DND-41 (cell line): Measurements from ENCODE around the gene SMC1B.

ENCODE experiments used
- ATAC-seq: fragments of 200-7000 bp; cut with Tn5 transposase; 3 replicates; pipeline ENCODE4 v1.9.1; 2021; ENCODE audit warnings: low read depth; ENCODE audit not compliant: insufficient read depth
- DNase-seq: peaks from one replicate; pipeline ENCODE4 v3.0.0-alpha.2; 2020
- H2AFZ ChIP-seq: 2 replicates; pipeline ENCODE4 v1.6.0; 2012; ENCODE audit warnings: low read depth, low read length
- H3K27ac ChIP-seq: 2 replicates; pipeline ENCODE4 v1.5.1; 2012; ENCODE audit warnings: low read length, inconsistent platforms
- H3K27me3 ChIP-seq: fragments of 200-600 bp; sonication (generic); 2 replicates; pipeline ENCODE4 v1.6.0; 2012; ENCODE audit warnings: low read length, mild to moderate bottlenecking, inconsistent platforms; ENCODE audit not compliant: insufficient read depth, poor library complexity
- H3K36me3 ChIP-seq: 2 replicates; pipeline ENCODE4 v1.5.1; 2012; ENCODE audit warnings: low read length, inconsistent platforms; ENCODE audit not compliant: insufficient read depth
- H3K4me1 ChIP-seq: 2 replicates; pipeline ENCODE4 v1.5.1; 2012; ENCODE audit warnings: mild to moderate bottlenecking, low read length; ENCODE audit not compliant: insufficient read depth
- H3K4me2 ChIP-seq: 2 replicates; pipeline ENCODE4 v1.6.0; 2012; ENCODE audit warnings: mild to moderate bottlenecking, moderate library complexity, low read length, inconsistent platforms; ENCODE audit not compliant: insufficient read depth
- H3K4me3 ChIP-seq, 2 experiments: fragments of 200-600 bp in 1 of 2; shearing (Covaris generic) in 1 of 2; 2 replicates each; pipeline ENCODE4 v1.5.1; 2012 to 2016; ENCODE audit warnings: inconsistent platforms in 2 of 2, low read length in 2 of 2, mild to moderate bottlenecking in 2 of 2, low read depth in 1 of 2, moderate library complexity in 1 of 2
- H3K79me2 ChIP-seq: 2 replicates; pipeline ENCODE4 v1.6.0; 2012; ENCODE audit warnings: low read length, inconsistent platforms; ENCODE audit not compliant: insufficient read depth
- H3K9ac ChIP-seq: 2 replicates; pipeline ENCODE4 v1.6.0; 2012; ENCODE audit warnings: low read depth, mild to moderate bottlenecking, inconsistent platforms, low read length, moderate library complexity
- H3K9me3 ChIP-seq: 2 replicates; pipeline ENCODE4 v1.5.1; 2012; ENCODE audit warnings: low read length, moderate library complexity, mild to moderate bottlenecking, inconsistent platforms; ENCODE audit not compliant: insufficient read depth, severe bottlenecking
- H4K20me1 ChIP-seq: 2 replicates; pipeline ENCODE4 v1.6.0; 2012; ENCODE audit warnings: low read length; ENCODE audit not compliant: insufficient read depth
- CTCF ChIP-seq: IDR thresholded peaks from 2 replicates; pipeline ENCODE4 v1.5.1; 2012; ENCODE audit warnings: borderline replicate concordance, low read length, moderate library complexity, mild to moderate bottlenecking; ENCODE audit not compliant: poor library complexity, severe bottlenecking; ENCODE audit errors: extremely low read depth
- EZH2 ChIP-seq: IDR thresholded peaks from 3 replicates; pipeline ENCODE4 v1.6.1; 2012; ENCODE audit warnings: borderline replicate concordance, low read depth, mild to moderate bottlenecking, moderate library complexity, low read length, inconsistent platforms; ENCODE audit not compliant: severe bottlenecking

SMC1B gene

GRCh38 chr22:45306139-45306538 lies 107.3 kb downstream of the SMC1B start:
- no peak overlapping the region for H2AFZ ChIP-seq
- ATAC-seq = no peak
- no peak overlapping the region for H3K4me2 ChIP-seq
- no peak overlapping the region for H3K27ac ChIP-seq
- no peak overlapping the region for H3K4me3 ChIP-seq
- H3K27me3 ChIP-seq = no peaks in the 10 kb centered on the region
- no peaks in the 10 kb centered on the region for H3K9me3 ChIP-seq
- H3K36me3 ChIP-seq = no peaks in the 10 kb centered on the region
- H4K20me1 ChIP-seq = peaks cover 2% of the 10 kb centered on the region; the same call in 1 of the 2 replicates
- DNase-seq = no peak
- TF ChIP-seq EZH2 (no peak), CTCF (no peak)
- peaks cover 12% of the 10 kb centered on the region for H3K79me2 ChIP-seq
- peaks cover 20% of the 10 kb centered on the region for H3K4me1 ChIP-seq
- no peak overlapping the region for H3K9ac ChIP-seq

GRCh38 chr22:45305456-45306075 lies 107.8 kb downstream of the SMC1B start:
- no peak for ATAC-seq
- no peak overlapping the region for H3K9ac ChIP-seq

GRCh38 chr22:45304971-45305370 lies 108.4 kb downstream of the SMC1B start:
- Histone ChIP-seq H3K27ac (no peak overlapping the region), H2AFZ (no peak overlapping the region), H3K4me3 (no peak overlapping the region), H3K9me3 (no peaks in the 10 kb centered on the region), H3K27me3 (peaks cover 5% of the 10 kb centered on the region), H3K4me1 (peaks cover 11% of the 10 kb centered on the region), H3K79me2 (peaks cover under 1% of the 10 kb centered on the region; the same call in 1 of the 2 replicates), H3K4me2 (no peak overlapping the region), H3K36me3 (no peaks in the 10 kb centered on the region), H3K9ac (no peak overlapping the region), H4K20me1 (no peaks in the 10 kb centered on the region)
- TF ChIP-seq CTCF = no peak
- TF ChIP-seq EZH2 = no peak
- no peak for ATAC-seq
- no peak for DNase-seq

More at GRCh38 chr22:45305456-45306075, 107.8 kb downstream of the SMC1B start:
- no peak overlapping the region for H3K4me3 ChIP-seq
- TF ChIP-seq EZH2 (no peak), CTCF (no peak)
- peaks cover 15% of the 10 kb centered on the region for H3K4me1 ChIP-seq
- H3K4me2 ChIP-seq = no peak overlapping the region
- H3K79me2 ChIP-seq = peaks cover 7% of the 10 kb centered on the region
- no peaks in the 10 kb centered on the region for H4K20me1 ChIP-seq
- no peak overlapping the region for H3K27ac ChIP-seq
- no peaks in the 10 kb centered on the region for H3K9me3 ChIP-seq
- no peak overlapping the region for H2AFZ ChIP-seq
- H3K27me3 ChIP-seq = peaks cover 2% of the 10 kb centered on the region
- H3K36me3 ChIP-seq = no peaks in the 10 kb centered on the region
- no peak for DNase-seq
